ENCODE measurements around the gene NLGN2.

- TF ChIP-seq IRF1 (CRISPR knock-in tag; IDR thresholded peaks at IDR 0.05) (no peak), CTCF (IDR thresholded peaks at IDR 0.05) (no peak)
These were observed 3.2 kb downstream of the NLGN2 start for GRCh38 chr17:7410634-7411426.

Data from WTC11 (cell line).